ENCODE data around the gene FMOD.

FMOD gene

DNA sequence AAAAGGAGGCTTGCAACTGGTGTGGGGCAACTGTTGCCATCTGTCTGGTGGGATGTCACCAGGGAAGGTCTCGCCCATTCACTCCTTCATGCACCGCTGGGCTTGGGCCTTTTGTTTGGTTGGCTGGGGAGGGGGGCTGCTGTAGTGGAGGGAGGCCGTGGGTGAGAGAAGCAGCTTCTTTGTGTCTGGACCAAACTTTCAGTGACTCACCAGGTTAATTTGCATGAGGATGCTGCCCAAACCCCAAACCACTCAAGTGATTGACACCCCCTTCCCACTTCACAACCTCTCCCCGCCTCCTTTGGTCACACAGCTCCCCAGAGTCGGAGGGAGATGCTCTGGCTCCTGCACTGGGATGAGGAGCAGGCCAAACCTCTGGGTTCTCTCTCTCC is 25.9 kb downstream of the FMOD start:
- Histone ChIP-seq H3K27me3 (no peaks in the 10 kb centered on the region), H3K4me1 (ENCODE audit: control insufficient read depth in 1 of 2, insufficient read depth in 1 of 2, low read depth in 1 of 2, low read length in 1 of 2) (peaks cover 79 to 81% of the 10 kb centered on the region in 2 experiments), H3K27ac (peak overlapping the region; percentile 94), H3K4me3 (ENCODE audit: low read depth in 1 of 2, low read length in 1 of 2) (peak overlapping the region; percentile 64 to 85), H3K9me3 (no peaks in the 10 kb centered on the region), H3K36me3 (no peaks in the 10 kb centered on the region)
- TF ChIP-seq, protein P1, sequence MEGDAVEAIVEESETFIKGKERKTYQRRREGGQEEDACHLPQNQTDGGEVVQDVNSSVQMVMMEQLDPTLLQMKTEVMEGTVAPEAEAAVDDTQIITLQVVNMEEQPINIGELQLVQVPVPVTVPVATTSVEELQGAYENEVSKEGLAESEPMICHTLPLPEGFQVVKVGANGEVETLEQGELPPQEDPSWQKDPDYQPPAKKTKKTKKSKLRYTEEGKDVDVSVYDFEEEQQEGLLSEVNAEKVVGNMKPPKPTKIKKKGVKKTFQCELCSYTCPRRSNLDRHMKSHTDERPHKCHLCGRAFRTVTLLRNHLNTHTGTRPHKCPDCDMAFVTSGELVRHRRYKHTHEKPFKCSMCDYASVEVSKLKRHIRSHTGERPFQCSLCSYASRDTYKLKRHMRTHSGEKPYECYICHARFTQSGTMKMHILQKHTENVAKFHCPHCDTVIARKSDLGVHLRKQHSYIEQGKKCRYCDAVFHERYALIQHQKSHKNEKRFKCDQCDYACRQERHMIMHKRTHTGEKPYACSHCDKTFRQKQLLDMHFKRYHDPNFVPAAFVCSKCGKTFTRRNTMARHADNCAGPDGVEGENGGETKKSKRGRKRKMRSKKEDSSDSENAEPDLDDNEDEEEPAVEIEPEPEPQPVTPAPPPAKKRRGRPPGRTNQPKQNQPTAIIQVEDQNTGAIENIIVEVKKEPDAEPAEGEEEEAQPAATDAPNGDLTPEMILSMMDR (IDR thresholded peaks at IDR 0.05): no peak

DNA sequence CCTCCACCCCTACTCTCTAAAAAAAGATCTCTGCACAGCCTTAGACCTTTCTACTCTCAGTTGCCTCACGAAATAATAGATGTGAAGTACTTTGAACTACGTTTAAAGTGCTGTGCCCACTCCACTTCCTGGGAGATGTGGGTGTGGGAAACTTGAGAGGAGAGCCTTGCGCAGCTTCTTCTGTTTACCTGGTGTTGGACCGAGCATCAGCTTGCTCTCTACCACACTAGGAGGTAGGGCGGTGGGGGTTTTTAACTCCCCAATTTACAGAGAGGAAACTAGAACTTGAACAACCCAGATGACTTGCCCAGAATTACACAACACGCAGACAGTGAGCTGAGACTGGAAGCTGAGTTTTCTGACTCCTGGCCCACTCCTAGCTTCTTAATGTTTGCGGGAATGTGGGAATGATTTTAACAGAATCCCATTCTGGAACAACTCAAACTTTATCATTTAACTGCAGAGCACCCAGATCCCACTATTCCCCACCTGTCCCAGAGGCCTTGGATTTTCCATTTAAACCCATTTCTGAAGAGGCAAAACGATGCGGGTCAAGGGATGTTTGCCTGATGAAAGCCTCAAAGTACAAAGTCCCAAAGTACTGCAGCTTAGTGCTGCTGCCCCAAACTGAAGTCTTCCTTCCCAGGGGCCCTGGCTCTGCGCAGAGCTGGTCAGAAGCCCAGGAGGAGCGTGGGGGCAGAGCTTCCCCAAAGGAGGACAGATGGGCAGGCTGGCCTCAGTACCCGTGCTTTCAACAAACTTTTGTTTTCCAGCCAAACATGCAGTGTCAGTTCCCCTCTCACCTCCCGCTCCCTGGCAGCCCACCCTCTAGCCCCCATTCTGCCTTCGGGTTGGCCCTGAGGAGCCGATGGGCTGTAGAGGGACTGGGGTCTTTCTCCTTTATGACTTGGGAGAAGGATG is 26.6 kb downstream of the FMOD start:
- no peaks in the 10 kb centered on the region for H3K9me3 ChIP-seq
- TF ChIP-seq, protein P1 (IDR thresholded peaks at IDR 0.05): no peak
- H3K36me3 ChIP-seq: no peaks in the 10 kb centered on the region
- H3K4me1 ChIP-seq (ENCODE audit: control insufficient read depth in 1 of 2, insufficient read depth in 1 of 2, low read depth in 1 of 2, low read length in 1 of 2): peaks cover 79 to 82% of the 10 kb centered on the region in 2 experiments
- H3K27me3 ChIP-seq: no peaks in the 10 kb centered on the region
- peak overlapping the region in 1 of 2 experiments; percentile 21 for H3K4me3 ChIP-seq (ENCODE audit: low read depth in 1 of 2, low read length in 1 of 2)
- H3K27ac ChIP-seq: peak overlapping the region; percentile 94

DNA sequence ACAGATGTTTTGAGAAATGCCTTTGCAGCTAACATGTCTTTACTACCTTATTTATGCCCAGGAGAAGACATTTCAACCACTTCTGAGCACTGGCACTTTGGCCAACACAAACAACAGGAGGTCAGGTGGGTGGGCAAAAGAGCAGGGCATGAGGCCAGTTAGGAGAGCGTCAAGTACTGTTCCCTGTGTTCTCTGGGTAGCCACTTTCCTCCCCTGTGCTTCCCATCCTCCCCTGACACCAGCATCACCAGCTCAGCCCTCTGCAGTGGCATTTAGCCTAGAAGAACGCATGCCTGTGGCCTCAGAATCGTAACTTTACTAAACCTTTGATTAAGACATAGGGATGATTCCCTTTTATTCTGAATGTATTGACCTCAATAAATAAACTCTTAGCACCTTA is 27.3 kb downstream of the FMOD start:
- Histone ChIP-seq H3K27ac (peak overlapping the region; percentile 94), H3K27me3 (no peaks in the 10 kb centered on the region), H3K4me1 (ENCODE audit: control insufficient read depth in 1 of 2, insufficient read depth in 1 of 2, low read depth in 1 of 2, low read length in 1 of 2) (peaks cover 79 to 82% of the 10 kb centered on the region in 2 experiments), H3K9me3 (no peaks in the 10 kb centered on the region), H3K4me3 (ENCODE audit: low read depth in 1 of 2, low read length in 1 of 2) (peak overlapping the region in 1 of 2 experiments; percentile 21), H3K36me3 (no peaks in the 10 kb centered on the region)
- TF ChIP-seq, protein P1 (IDR thresholded peaks at IDR 0.05): no peak

DNA sequence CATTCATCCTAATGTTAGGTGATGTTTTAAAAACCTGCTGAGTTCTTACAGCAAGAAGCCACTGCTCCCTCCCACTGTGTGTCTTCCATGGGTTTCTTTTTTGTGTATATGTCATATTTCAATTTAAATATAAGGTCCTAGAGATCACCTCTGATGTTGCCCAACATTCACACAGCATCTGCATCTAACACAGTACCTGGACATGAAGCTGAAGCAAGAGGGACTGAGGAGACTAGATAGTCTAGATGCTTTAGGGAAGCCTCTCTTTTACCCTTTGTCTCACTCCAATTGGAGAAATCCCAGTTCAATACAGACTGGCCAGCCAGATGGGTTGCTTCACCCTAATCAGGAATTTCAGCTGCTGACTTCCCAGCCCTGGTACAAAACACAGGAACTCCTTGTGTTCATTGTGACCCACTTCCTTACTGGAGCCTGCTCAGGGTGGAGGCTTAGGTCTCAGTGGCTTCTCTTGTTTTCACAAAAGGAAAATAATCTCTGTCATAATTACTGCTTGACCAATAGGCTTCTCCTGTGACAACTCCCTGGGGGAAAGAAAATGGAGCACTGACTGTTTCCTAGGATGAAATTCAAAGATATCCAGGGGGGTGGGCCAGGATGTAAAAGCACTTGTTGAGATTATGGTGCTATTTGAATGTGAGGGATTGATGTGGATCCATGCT is 28.3 kb downstream of the FMOD start:
- H3K9me3 ChIP-seq: no peaks in the 10 kb centered on the region
- peak overlapping the region; percentile 94 for H3K27ac ChIP-seq
- no peaks in the 10 kb centered on the region for H3K36me3 ChIP-seq
- H3K4me1 ChIP-seq (ENCODE audit: control insufficient read depth in 1 of 2, insufficient read depth in 1 of 2, low read depth in 1 of 2, low read length in 1 of 2): peaks cover 73 to 76% of the 10 kb centered on the region in 2 experiments
- TF ChIP-seq, protein P1 (IDR thresholded peaks at IDR 0.05): no peak
- no peak overlapping the region for H3K4me3 ChIP-seq (ENCODE audit: low read depth in 1 of 2, low read length in 1 of 2)
- no peaks in the 10 kb centered on the region for H3K27me3 ChIP-seq

DNA sequence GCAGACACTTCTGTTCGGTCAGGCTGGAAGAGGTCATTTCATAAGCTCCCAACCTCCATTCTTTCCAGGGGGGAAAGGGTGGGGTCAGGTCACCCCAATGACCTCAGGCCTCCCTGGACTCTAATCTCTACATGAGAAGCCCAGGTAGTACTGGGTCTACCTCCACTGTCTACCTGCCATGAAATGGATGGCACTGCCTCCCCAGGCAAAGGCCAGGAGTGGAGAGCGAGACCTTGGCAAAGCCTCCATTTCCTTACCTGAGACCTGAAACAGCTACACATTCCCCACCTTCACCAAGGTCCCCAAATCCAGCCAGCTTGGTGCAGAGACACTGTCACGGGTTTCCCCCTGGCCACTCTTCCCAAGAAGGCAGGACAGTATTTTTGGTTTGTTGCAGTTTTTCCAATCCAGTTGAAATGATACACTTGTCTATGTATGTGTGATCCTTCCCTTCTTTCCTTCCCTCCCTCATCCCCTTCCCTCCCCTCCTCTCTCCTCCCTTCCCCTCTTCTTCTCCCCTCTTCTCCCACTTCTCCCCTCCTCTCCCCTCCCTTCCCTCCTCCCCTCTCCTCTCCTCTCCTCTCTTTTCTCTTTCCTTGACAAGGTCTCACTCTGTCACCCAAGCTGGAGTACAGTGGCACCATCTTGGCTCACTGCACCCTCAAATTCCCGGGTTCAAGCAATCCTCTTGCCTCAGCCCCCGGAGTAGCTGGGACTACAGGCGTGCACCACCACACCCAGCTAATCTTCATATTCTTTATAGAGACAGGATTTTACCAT is 29.5 kb downstream of the FMOD start:
- Histone ChIP-seq H3K27ac (peak overlapping the region; percentile 94), H3K9me3 (no peaks in the 10 kb centered on the region), H3K36me3 (no peaks in the 10 kb centered on the region), H3K27me3 (no peaks in the 10 kb centered on the region), H3K4me1 (ENCODE audit: control insufficient read depth in 1 of 2, insufficient read depth in 1 of 2, low read depth in 1 of 2, low read length in 1 of 2) (peaks cover 64 to 65% of the 10 kb centered on the region in 2 experiments), H3K4me3 (ENCODE audit: low read depth in 1 of 2, low read length in 1 of 2) (no peak overlapping the region)
- TF ChIP-seq, protein P1 (IDR thresholded peaks at IDR 0.05): no peak
